ENCODE data around the gene ASAP2.

ASAP2 gene

GRCh38 chr2:9184361-9184760 lies 22.3 kb upstream of the ASAP2 start:
- no peak for DNase-seq

- DNase-seq: no peak
Measured at GRCh38 chr2:9187620-9188214, 18.9 kb upstream of the ASAP2 start.

DNA sequence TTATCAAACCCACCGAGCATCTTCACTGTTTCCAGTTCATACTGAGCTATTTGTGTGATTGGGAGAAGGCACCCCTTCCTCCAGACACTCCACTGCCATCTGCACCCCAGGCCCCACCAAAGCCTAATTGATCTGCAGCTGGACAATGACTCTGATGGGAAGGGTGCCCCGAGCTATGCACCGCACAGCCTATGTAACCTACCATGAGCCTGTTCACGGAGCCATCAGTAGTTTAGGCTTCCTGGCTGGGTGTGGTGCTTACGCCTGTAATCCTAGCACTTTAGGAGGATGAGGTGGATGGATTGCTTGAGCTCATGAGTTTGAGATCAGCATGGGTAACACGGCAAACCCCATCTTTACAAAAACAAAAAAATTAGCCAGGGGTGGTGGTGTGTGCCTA lies 17.8 kb upstream of the ASAP2 start:
- DNase-seq: no peak

- no peak for DNase-seq
Measured at GRCh38 chr2:9189901-9190300, 16.7 kb upstream of the ASAP2 start.

DNA sequence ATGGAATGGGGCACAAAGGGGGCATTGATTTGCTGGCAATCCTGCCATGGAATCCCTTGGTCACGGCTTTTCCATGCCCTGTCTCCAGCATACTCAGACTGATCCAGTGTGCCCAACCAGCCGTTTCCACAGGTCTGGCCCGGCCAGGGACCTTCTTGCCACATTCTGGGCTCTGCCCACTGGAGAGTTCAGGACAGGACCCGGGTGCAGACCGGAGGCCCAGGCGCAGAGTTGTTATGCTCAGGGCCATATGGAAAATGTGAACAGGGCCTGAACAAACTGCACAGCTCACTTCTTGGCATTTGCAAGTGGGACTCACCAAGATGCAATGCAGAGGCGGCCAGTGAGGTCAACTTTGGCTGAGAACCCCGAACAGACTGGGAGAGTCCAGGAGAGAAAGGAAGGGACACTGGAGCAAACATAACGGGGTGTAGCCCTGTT lies 15.6 kb upstream of the ASAP2 start:
- DNase-seq: no peak

- DNase-seq: no peak
Measured at GRCh38 chr2:9192712-9193111, 13.9 kb upstream of the ASAP2 start.

DNA sequence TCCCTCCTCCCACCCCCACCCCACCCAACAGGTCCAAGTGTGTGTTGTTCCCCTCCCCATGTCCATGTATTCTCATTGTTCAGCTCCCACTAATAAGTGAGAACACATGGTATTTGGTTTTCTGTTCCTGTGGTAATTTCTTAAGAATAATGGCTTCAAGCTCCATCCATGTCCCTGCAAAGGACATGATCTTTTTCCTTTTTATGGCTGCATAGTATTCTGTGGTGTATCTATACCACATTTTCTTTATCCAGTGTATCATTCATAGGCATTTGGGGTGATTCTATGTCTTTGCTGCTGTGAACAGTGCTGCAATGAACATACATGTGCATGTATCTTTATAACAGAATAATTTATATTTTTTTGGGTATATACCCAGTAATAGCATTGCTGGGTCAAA lies 12.3 kb upstream of the ASAP2 start:
- no peak for DNase-seq

DNA sequence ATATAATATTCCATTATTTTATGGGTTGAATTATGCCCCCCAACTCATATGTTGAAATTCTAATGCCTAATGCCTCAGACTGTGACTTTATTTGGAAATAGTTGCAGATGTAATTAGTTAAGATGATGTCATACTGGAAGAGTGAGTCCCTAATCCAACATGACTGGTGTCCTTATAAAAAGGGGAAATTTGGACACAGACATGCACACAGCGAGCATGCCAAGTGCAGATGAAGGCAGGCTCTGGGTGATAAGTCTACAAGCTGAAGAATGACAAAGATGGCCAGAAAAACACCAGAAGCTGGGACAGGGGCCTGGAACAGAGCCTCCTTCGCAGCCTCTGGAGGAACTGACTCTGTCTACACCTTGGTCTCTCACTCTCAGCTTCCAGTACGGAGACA lies 10.0 kb upstream of the ASAP2 start:
- no peak for DNase-seq

- no peak for DNase-seq
Measured at GRCh38 chr2:9197916-9198315, 8.7 kb upstream of the ASAP2 start.

- DNase-seq: no peak
Measured at GRCh38 chr2:9199716-9200632, 6.6 kb upstream of the ASAP2 start.

- no peak for DNase-seq
Measured at GRCh38 chr2:9200633-9201015, 6.0 kb upstream of the ASAP2 start.

- no peak for DNase-seq
Measured at GRCh38 chr2:9201185-9201891, 5.3 kb upstream of the ASAP2 start.

DNA sequence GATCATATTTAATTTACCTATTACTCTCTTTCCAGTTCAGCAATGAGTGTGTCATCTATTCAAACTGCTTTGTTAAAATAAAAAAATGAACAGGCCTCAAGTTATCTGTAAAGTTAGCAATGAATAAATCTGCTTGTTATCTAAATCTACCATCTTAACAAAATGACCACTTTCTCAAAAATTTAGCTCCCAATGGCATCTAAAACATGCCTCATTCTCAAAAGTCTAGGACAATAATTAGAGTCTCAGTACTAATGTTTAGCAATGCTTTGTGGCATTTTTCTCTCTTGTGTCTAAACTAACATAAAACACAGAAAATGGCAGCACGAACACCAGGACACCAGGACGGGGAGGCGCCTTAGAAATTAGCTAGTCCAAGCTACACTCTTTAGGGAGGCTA lies 3.6 kb upstream of the ASAP2 start:
- no peak for DNase-seq

DNA sequence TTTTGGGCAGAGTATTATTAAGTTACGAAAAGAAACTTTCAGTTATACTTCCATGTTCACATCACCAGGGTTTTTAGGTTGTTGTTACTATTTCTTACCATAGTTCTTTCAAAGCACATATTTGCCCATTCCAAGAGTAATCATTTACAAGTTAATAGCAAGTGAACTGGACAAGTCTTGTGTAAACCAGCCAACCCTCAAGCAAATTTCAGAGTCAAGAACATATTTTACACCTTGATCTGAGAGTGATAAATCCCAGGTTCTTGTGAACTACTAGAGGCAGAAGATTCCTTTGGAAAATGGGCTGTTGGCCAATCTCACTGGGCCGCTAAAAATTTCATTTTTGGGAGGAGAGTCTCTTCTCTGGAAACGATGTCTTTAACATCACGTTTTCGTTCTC lies 2.7 kb upstream of the ASAP2 start:
- no peak for DNase-seq

DNA sequence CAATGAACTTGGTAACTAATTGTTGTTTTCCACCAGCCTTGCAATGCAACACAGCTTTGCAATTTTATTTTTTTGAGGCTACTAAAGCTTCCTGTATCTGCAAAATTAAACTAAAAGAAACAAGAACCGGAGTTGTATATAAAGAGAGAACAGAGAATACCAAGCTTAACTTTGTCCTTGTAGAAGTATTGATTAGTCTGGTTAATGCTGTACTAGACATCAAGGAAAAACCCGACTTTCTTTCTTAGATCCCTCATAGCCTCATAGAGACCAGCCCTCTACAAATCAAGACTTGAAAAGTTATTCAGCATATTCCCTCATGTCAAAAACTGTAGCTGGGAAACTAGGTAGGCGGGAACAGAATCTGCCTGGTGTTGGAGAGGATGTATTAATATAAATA lies 1.7 kb upstream of the ASAP2 start:
- no peak for DNase-seq

GRCh38 chr2:9205486-9205885 lies 1.1 kb upstream of the ASAP2 start:
- DNase-seq: no peak

DNA sequence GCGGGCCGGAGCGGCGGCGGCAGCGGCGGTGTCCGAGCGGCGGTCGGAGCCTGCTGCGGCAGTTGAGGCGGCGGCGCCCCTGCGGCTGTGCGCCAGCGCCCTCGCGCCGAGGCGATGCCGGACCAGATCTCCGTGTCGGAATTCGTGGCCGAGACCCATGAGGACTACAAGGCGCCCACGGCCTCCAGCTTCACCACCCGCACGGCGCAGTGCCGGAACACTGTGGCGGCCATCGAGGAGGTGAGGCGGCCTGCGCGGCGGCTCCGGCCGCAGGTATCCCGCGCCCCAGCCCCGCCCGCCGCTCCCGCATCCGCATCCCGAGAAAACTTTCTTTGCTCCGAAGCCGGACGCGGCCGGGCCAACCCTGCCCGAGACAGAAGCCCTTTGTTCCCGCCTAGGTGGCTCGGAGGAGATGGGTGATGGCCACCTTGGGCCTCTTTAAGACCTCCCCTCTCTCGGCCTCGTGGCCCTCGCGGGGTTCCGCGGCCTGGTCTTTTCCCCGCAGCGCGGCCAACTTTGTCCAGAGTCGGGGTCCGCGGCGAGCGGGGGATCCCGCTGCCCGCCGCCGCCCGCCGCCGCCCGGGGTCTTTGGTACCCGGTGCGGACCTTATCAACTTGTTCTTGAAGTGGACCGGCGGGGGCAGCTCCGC lies 504 bp downstream of the ASAP2 start:
- DNase-seq: no peak

DNA sequence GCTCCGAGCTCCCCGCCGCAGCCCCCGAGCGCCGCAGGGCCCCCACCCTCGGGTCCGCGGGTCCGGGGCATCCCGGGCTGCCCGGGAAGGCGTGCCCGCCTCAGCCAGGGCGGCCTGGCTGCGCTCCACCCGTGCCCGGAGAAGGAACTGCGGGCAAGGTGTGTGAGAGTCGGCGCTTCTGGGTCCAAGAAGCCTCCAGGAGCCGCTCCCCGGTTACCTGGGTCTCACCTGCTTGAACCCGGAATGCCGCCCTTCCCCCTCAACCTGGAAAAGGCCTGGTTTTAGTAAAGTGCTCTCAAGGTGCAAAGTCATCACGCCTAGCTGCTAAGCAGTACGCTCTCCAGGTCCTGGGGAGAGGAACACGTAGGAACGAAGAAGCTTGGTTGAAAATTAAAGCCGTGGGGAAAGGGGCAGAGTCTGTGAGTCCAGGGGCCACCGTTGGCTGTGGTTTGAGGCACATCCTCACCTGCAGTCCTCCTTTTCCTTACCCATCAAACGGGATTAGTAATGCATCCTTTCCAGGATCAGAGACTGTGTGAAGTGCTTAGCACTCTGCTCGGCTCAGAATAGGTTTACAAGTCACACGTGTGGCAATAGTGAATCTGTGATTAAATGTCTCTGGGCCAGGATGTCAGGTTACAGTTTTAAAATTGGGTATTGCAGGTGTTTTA lies 1.2 kb downstream of the ASAP2 start:
- no peak for DNase-seq

DNA sequence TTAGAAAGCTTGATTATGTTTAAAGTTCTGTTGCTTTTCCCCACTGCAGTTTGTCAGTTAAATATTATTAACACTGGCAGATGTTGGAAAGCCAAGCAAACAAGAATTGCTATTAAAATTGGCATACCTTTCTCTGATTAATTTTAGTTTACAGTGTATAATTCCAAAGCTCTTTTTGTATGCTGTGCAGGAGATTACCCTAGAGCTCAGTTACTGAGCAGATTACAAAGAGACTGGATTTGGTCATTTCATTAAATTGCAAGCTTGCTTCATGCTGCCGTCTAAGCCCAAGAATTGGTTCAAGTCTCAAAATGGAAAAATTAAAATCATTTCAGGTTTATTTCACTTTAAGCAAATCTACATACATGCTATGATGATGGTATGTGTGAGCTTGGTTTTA lies 2.3 kb downstream of the ASAP2 start:
- DNase-seq: no peak

DNA sequence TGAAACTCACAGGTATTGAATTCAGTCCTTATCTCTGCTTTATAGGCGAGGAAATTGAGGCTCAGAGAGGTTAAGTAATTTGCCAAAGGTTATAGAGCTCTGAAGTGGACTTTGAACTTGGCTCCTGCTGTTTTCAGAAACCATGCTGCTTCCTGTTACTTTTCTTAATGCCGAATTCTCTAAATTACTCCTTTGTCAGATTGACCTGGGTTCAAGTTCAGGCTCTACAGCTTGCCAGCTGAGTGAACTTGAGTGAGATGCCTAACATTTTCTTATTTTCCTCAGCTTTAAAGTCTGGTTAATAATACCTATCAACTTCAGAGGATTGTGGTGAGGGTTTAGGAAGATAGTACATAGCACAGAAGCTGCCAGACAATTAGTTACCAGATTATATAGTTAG lies 3.4 kb downstream of the ASAP2 start:
- DNase-seq: no peak

DNA sequence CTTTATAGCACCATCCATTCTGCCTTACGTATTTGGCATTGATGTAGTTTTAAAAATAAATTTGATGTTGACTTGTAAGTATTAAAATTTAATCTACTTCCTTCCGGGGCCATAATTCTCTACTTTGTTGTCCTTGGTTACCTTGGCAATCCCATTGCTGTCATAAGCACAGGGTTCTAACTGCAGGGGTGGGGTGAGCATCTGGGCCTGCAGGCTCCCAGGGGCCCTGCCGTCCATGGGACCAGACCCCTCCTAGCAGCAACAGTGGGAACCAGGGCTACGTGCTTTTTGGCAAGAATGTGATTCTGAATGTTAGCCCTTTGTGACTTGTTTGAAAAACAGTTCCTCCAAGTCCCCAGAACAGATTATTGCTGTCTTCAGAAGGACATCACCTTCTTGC lies 4.9 kb downstream of the ASAP2 start:
- no peak for DNase-seq

- no peak for DNase-seq
Measured at GRCh38 chr2:9212010-9212635, 5.5 kb downstream of the ASAP2 start.
